AG20443 (cell line): ENCODE results near the gene KRTAP5-8.
"Not testable (repeated sequence)": the region's sequence is repeated elsewhere in the genome, so short reads cannot be mapped to it uniquely, and the experiment has no call there.

Experiments
- DNase-seq: peaks from one replicate; pipeline ENCODE4 v3.0.0; 2012; ENCODE audit warnings: low spot score, mixed read lengths

Gene KRTAP5-8

DNA sequence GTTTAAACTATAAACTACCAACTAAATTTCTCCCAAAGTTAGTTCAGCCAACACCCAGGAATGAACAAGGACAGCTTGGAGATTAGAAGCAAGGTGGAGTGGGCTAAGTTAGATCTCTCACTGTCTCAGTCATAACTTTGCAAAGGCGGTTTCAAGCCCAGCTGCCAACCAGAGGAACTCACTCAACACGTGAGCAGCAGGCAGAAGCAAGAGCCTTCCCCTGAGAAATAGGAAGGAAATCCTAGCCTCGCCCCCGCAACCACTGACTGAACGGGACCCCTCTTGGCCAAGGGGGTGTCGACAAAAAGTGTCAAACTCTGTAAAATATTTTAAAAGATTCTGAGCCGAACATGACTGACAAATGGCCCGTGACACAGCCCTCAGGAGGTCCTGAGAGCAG lies 6.0 kb downstream of the KRTAP5-8 start:
- DNase-seq, result no peak

DNA sequence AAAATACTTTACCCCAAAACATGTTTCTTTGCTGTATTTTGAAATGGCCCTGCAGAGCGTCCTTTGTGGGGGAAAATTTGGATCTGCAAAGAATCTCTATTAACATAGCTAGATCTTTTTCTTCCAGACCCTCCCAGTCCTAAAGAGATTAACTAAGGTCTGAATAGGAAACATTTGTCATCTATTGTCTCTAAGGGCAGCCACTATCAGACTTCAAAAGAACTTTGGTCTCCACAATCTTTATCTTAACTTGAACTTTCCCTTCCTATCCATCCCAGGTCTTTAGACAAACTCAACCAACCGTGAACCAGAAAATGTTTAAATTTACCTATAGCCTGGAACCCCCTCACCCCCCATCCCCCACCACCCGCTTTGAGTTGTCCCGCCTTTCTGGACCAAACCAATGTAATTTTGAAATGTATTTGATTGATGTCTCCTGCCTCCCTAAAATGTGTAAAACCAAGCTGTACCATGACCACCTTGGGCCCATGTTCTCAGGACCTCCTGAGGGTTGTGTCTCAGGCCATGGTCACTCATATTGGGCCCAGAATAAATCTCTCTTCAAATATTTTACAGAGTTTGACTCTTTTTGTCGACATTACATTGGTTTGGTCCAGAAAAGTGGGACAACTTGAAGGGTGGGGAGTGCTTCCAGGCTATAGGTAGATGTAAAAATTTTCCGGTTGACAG lies 6.8 kb downstream of the KRTAP5-8 start:
- no peak for DNase-seq

DNA sequence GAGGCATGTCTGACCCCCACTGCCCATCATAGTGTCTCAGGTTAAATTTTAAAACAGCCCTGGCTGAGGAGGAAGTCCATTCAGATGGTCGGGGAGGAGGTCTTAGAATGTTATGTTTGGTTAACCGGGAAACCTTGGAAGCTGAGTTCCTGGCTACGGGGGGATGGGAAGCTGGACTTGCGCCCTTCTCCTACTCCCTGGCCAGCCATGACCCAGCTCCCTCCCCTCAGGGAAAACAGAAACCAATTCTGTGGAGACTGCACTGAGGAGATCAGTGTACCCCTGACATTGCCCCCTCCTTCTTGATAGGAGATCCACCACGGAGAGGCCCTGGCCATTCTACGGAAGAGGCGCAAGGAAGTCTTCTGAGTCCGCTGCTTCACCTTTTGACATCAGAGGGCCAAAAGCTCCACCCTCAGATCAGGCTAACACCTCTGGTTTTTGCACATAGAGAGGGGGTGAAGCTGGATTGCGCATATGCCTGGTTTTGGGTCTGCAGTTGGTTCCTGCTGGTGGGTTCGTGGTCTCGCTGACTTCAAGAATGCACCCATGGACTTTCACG lies 7.7 kb downstream of the KRTAP5-8 start:
- no peak for DNase-seq

DNA sequence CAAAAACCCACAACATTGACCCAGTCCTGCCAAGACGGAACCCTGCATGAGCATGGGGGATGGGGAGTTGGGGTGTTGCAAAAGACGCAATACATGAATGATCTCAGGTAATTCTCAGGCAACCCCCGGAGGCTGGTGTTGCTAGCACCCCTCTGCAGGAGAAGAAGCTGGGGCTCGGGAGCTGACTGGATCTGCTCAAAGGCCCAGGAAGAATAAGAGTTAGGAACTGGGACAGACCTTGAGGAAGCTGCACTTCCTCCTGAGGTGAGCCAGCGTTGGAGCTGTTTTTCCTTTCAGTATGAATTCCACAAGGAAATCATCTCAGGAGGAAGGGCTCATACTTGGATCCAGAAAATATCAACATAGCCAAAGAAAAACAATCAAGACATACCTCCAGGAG lies 10.3 kb downstream of the KRTAP5-8 start, which contains the start of gene KRTAP5-9:
TSS of gene KRTAP5-9 (plus strand) at position 301 of the 400 bp plus-strand sequence. CDS start 238 bp downstream, outside the sequence.
- no peak for DNase-seq

DNA sequence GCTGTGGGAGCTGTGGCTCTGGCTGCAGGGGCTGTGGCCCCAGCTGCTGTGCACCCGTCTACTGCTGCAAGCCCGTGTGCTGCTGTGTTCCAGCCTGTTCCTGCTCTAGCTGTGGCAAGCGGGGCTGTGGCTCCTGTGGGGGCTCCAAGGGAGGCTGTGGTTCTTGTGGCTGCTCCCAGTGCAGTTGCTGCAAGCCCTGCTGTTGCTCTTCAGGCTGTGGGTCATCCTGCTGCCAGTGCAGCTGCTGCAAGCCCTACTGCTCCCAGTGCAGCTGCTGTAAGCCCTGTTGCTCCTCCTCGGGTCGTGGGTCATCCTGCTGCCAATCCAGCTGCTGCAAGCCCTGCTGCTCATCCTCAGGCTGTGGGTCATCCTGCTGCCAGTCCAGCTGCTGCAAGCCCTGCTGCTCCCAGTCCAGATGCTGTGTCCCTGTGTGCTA lies 10.9 kb downstream of the KRTAP5-8 start:
- no peak for DNase-seq

DNA sequence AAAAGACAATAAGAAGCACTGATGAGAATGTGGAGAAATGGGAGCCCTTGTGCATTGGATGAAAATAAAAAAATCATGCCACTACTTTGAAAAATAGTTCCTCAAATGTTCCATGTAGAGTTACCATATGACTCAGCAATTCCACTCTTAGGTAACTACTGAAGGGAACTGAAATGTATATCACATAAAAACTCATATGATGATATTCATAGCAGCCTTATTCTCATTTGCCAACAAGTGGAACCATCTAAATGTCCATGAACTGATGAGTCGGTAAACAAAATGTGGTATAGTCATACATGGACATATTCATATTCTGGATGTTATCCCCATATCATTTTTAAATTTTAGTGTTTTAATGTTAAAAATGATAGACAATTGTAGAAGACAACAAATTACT lies 13.9 kb downstream of the KRTAP5-8 start:
- DNase-seq, result no peak

DNA sequence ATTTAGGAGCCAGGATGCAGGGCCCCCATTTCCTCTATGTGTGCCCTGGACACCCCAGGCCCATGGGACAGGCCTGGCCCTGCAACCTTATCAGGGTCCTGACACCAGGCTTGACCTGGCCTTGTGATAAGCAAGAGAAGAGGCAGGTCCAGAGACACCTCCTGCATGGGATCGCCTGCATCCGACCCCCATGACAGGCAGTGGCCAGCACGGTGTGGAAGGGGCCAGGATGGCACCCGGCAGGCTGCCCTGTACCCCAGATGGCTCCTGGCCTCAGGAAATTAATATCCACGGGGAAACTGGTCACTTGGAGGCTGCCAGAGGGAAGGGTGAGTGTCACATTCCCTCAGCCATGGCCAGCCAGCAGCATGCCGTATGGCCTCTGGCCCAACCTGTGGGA lies 17.2 kb downstream of the KRTAP5-8 start:
- no peak for DNase-seq

DNA sequence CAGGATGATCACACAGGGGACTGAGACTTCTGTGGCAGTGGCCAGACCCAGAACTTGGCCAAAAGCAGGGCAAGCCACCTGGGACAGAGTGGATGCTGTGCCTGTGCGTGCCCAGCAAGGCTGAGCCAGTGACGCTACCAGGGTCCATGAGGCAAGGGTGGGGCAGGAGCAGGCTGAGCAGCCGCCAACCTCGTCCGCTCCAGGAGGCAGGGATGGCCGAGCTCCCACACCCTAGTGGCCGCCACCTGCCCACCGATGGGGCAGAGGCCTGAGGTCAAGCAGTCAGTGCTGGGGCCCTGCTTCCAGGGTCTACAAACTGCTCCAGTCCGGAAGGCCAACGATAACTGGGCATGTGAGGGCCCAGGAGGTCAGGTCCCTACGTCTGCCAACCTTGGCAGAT lies 17.7 kb downstream of the KRTAP5-8 start:
- DNase-seq, result no peak

DNA sequence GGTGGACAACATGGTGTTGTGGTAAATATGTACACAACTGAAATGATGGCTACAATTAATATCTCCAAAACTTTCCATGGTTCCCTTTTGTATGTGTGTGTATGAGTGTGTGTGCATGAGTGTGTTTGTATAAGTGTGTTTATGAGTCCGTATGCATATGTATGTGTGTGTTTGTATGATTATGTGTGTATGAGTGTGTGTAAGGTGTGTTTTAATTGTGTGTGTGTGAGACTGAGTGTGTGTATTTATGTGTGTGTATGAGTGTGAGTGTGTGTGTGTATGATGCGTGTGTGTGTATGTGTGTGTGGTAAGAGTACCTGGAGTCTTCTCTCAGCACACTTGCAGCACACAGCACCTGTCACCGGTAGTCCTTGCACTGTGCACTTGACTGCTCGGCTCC lies 18.2 kb downstream of the KRTAP5-8 start:
- DNase-seq, result no peak

DNA sequence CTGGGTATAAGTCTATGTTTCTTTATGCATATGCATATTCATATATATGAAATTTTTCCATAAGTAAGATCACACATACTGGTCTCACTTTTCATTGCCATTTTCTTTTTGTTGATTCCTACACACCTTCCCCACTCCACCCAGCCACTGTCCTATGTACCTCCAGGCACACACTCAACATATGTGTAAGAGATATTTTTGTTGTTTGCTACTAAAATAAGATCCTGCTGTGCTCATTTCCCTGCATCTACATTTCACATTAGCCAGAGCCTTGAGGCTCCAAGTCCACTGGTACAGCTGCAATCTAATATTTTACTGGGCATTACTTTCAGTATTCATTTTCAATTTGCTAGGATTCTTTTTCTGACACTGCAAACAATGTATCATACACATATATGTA lies 19.4 kb downstream of the KRTAP5-8 start:
- DNase-seq, result no peak

DNA sequence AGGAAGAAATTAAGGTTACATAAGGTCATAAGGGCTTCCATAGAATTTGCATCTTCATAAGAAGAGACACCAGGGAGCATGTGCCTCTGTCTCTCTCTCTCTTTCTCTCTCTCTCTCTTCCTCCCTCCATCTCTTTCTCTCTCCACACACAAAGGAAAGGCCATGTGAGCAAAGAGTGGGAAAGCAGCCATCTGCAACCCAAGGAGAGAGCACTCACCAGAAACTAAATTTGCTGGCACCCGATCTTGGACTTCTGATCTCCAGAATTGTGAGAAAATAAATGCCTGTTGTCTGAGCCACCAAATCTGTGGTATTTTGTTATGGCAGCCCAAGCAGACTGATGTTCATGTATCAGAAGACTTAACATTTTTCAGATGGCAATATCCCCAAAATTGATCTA lies 21.2 kb downstream of the KRTAP5-8 start:
- DNase-seq, result no peak

DNA sequence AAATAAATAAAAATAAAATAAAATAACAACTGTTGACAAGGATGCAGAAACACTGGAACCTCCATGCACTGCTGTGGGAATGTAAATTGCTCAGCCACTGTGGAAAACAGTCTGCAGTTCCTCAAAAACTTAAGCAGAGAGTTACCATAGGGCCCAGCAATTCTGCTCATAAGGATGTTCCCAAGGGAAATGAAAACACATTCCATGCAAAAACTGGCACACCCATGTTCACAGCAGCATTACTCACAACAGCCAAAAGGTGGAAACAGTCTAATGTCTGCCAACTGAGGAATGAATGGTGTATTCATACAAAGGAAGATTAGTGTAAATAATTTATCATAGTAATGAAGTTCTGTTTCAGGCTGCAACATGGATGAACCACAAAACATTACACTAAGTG lies 24.3 kb downstream of the KRTAP5-8 start:
- no peak for DNase-seq

DNA sequence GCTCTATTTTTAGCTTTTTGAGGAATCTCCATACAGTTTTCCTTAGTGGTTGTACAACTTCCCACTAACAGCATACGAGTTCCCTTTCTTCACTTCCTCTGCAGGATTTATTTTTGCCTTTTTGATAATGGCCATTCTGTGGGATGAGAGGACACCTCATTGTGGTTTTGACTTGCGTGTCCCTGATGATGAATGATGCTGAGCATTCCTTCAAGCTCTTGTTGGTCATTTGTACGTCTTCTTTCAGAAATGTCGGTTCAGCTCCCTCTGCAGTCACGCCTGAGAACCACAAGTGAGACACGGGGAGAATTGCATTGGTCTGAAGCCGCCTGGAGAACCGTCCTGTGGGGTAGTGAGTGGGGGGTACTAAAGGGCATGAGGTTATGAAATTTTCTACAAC lies 25.6 kb downstream of the KRTAP5-8 start:
- DNase-seq, result peak; percentile 65

DNA sequence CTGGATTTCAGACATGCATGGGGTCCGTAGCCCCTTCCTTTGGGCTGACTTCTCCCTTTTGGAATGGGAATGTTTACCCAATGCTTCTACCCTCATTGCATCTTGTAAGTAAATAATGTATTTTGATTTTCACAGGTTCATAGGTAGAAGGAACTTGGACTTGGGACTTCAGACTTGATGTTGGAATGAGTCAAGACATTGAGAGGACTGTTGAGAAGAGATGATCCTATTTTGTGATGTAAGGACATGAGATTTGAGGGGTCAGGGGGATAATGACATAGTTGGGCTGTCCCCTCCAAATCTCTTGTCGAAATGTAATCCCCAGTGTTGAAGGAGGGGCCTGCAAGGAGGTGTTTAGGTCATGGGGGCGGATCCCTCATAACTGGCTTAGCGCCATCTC lies 26.6 kb downstream of the KRTAP5-8 start:
- no peak for DNase-seq

DNA sequence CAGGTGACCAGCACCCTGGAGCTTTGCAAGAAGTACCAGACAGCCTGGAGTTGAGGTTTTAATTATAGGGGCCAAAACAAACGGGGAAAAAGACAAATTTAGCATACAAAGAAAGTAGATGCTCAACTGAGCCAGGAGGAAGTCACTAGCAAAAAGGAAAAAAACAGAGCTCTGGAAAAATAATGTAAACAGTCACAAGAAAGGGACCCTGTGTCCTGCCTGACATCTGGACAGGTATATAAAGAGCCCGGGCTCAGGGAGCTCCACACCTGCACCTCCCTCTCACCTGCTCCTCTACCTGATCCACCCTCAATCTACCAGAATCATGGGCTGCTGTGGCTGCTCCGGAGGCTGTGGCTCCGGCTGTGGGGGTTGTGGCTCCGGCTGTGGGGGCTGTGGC lies 27.4 kb downstream of the KRTAP5-8 start, which contains the start of gene KRTAP5-10:
TSS of gene KRTAP5-10 (plus strand) at position 301 of the 400 bp plus-strand sequence. CDS start at position 326, 25 bp downstream.
- no peak for DNase-seq

DNA sequence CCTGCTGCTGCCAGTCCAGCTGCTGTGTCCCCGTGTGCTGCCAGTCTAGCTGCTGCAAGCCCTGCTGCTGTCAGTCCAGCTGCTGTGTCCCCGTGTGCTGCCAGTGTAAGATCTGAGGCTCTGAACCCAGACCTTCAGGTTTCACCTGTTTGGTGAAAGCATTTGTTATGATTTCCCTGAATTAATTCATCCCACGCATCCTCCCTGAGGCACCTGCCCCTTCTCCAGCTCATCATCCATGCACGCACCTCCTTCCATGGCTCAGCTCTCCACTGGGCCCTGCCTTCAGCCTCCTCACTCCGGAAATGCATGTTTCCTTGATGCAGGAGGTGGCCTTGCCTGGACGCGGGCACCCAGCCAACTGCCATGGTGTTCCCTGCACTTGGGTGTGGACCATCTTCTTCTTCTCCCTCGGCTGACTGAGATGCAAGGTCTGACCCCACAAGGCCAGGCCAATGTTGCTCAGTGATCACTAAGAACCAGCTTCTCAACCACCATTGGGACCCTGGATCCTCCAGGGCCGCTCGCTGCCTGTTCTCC lies 28.3 kb downstream of the KRTAP5-8 start:
- DNase-seq, result no peak

DNA sequence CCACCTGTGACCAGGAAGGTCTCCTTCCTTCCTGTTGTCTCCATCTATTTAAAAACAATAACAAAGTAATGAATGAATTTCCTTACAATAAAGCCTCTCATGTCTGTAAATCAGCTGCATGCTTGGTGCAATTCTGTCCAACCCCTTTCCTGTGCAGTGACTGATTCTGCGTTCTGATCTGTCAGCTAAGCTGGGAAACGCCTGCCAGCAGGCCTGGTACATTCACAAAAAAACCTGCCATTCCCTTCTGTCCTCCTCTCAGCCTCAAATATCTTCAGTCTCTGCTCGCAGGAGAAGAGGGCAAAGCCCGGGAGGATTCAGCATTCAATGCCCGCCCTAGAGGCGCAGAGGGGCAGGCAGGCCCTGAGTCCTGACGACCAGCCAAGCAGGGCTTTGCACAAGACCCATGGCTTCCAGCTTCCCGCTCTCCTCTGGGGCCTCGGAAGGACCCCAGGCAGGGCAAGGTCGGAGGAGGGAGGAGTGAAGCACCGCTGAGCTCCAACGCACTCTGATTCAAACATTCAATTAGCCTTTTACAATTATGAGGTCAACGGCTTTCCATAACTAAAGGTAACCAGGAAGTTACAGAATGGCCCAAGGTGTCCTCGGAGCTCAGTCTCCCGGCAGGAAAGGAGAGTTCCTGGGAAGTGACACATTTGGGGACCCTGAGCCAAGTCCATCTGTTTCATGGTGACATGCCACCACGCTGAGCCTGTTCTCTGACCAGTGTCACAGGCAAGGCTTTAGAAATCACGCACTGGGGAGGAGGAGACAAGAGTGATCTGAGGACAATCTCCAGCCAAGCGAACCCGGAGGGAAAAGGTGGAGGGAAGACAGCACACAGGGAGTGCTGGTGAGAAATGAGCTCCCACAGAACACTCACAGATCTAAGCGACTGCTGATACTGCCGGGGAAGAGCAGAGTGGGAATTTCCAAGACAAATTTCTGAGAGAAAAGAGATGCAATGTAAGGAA lies 29.1 kb downstream of the KRTAP5-8 start:
- DNase-seq, result not testable (repeated sequence)

DNA sequence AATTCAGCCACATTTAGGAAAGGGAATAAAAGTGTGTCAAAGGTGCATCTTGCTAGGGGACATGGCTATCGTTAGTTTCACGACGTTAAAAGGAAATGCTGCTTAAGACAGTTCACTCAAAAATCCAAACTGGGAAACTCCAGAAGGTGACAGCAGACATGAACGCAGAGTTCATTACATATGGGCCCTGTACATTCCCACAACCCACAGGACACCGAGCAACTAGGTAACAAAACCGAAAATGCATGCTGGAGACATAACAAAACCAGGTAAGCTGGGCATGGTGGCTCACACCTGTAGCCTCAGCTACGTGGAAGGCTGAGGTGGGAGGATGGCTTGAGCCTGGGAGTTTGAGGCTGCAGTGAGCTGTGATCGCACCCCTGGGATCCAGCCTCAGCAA lies 29.8 kb downstream of the KRTAP5-8 start:
- not testable (repeated sequence) for DNase-seq

DNA sequence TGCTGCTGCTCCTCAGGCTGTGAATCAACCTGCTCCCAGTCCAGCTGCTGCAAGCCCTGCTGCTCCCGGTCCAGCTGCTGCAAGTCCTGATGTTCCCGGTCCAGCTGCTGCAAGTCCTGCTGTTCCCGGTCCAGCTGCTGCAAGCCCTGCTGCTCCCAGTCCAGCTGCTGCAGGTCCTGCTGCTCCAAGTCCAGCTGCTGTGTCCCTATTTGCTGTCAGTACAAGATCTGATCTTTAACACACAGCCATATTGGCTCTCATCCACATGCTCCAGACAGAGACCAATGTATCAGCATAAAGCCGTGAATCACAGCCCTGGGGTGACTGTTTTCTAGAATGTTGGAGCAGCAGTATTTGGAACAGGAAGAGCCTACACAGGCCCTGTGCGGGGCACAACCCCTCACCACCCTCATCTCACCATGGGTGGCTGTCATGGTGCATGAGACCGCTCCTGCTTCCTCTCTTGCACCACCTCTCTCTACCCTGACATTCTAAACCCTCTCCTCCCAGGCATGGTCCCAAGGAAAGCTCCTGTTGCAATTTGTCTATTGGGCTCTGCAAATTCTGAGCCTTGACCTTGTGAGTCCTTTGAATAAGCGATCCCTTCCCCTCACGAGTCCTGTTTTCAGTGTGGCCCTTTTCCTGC lies 31.0 kb downstream of the KRTAP5-8 start:
- no peak for DNase-seq

DNA sequence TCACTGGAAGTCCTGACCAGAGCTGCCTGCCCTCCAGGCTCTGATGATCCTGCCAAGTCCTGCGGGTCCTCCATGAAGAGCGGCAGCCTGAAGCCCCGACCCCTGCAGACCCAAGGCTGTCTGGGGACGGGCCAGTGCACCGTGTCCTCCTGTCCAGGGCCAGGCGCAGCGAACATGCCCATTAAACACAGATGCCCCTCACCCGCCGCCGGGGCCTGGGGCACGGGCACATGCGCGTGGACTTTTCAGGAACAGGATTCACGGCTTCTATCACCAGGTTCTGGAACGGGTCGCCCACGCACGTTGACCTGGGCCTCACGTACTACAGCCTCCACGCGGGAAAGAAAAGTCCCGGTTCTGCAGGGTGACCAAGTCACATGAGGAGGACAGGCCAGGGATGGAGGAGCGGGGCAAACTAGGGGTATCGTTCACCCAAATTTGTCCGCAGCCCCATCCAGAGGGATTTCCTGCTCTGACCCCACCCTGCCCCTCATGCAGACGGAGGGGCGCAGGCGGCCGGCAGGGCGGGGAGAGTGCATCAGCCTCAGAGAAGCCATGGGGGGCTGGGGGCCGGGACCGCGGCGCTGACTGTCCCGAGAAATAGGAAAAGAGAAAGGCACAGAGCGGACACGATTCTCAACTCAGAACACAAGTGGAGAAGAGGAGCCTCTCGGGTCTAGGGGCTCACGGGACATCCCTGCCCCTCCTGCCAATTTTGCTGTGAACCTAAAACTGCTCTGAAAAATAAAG lies 33.5 kb downstream of the KRTAP5-8 start:
- not testable (repeated sequence) for DNase-seq

DNA sequence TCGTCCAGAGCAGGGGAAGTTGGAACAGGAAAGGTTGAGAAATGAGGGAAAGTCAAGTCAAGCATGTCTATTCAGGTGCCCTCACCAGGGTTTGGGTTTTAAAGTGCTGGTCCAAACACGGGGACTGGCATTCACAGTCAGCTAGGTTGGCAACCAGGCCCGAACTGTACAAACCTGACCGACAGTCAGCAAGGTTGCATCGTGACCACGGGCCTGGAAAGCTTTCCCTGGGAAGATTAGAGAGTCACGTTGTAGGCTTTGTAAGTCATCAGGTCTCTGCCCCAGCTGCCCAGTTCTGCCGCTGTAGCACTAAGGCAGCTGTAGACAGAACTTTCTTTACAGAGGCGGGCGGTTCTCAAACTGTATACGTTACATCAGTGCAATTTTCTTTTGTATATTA lies 35.0 kb downstream of the KRTAP5-8 start:
- DNase-seq, result no peak
